Mammary microvascular endothelial cell (primary cell): ENCODE results near the gene CNGA2. TPM values are rescaled to one million over a fixed set of nuclear protein-coding genes. Genes with fewer than 3 reads are reported as not detected.

Source experiments
- total RNA-seq: library from RNA; depleted of rRNA; stranded (reverse); fragments of >200 nt; gene quantifications from 2 replicates; pipeline ENCODE4 v1.2.3, GENCODE V29; 2015

CNGA2 gene
- total RNA-seq = not detected in 2 replicates

DNA sequence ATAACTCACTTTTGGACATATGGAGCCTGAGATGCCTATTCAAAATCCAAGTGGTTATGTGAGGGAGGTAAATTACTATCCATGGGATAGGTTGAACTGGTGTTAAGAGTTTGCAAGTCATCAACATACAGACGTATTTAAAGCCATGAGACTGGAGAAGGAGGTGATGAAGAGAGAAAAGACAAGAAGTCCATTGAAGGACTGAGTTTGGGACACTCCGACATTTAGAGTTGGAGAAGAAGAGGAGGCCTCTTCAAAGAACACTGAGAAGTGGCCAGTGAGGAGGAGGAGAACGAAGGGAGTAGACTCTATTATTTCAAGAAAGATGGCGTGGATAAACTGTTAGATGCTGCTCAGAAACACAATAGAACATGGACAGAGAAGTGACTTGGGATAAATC is at the start of gene CNGA2:
Gene CNGA2 (plus strand): TSS at position 301 of the 400 bp plus-strand sequence. CDS start 3,738 bp downstream, outside the sequence.

DNA sequence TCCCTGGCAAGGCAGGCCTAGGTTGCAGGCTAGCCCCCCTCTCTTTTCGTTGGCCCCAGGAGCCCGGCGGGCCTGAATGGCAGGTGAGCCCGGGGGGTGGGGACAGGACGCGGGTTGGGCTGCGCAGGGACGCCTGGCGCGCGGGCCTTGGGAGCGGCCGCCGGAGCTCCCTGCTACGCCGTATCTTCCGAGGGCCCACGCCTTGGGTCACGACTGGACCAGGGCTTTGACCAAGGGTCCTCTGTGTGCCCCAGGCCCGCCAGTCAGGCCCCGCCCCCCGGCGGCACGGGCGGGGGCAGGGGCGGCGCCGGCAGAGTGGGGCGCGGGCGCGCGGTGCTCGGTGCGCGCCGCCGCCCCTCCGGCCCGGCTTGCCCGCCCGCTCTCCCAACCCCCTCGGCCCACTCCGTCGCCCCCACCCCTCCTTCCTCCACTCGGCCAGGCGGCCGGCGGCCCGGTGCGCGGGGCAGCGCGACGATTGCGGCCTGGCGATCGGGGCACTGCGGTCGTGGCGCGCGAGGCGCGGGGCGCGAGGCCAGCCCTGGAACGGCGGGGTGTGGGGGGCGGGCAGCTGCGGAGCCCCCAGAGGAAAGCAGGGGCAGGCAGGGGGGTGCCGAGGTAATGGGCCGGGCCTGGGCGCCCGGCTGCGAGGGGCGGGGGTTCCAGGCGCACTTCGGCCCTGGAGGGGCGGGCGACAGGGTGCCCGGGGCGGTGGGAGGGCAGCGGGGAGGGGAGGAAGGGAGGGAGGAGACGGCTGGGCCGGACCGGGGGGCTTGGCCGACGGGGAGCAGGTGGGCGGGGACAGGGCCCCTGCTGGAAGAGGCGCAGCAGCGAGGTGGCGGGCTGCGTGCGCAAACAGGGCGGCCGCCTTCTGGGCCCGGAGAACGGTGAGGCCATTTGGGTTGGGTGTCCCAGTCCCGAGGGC is 39.6 kb upstream of the CNGA2 start, which contains the start of gene PRRG3:
Gene PRRG3 (plus strand): TSS at position 798 of the 922 bp plus-strand sequence. CDS start 3,357 bp downstream, outside the sequence.

DNA sequence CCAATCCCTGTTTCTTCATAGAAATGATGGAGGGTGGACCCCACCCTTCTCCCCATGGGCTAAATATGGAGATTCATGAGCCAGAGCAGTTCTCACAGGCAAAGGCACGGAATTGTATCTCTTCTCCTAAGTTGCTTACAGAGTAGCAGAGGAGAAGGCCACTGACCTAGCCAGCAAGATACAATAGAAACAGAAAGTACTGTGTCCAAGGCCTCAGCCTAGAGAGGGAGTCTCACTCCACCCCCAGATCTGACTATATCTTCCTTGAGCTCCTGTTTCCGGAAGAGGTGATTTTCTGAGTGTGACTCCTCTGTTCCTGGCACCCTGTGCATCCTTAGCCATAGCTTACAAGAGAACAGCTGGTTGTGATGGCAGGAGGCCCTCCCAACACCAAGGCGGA is 18.8 kb upstream of the CNGA2 start, which contains the start of gene FATE1:
Gene FATE1 (plus strand): TSS at position 284 of the 400 bp plus-strand sequence. CDS start 85 bp downstream, at position 369.

Other genes starting within 250 kb of the CNGA2 start
- gene PASD1, start 171.1 kb upstream of the CNGA2 start, total RNA-seq = not detected in 2 replicates
- not detected in 2 replicates for gene PRRG3, start 39.3 kb upstream of the CNGA2 start, total RNA-seq
- not detected in 2 replicates for gene FATE1, start 18.7 kb upstream of the CNGA2 start, total RNA-seq
- not detected in 2 replicates for gene MAGEA4, start 178.1 kb downstream of the CNGA2 start, total RNA-seq
- gene GABRE, start 239.9 kb downstream of the CNGA2 start, total RNA-seq = 1.7 and 2.4 TPM in 2 replicates